WI38 (cell line): ENCODE data around the gene ADAM22.
A peak's percentile ranks its signal among the peaks of the same experiment; 100 is the strongest.

Experiments
- H3K4me3 ChIP-seq: 2 replicates; pipeline ENCODE4 v1.5.1; 2011; ENCODE audit warnings: low read depth, mild to moderate bottlenecking, control low read depth, low read length
- TF ChIP-seq, protein P1 (sequence below): IDR thresholded peaks from 2 replicates; pipeline ENCODE4 v1.5.1; 2012; ENCODE audit warnings: low read depth, mild to moderate bottlenecking, control low read depth, low read length

The ADAM22 gene

DNA sequence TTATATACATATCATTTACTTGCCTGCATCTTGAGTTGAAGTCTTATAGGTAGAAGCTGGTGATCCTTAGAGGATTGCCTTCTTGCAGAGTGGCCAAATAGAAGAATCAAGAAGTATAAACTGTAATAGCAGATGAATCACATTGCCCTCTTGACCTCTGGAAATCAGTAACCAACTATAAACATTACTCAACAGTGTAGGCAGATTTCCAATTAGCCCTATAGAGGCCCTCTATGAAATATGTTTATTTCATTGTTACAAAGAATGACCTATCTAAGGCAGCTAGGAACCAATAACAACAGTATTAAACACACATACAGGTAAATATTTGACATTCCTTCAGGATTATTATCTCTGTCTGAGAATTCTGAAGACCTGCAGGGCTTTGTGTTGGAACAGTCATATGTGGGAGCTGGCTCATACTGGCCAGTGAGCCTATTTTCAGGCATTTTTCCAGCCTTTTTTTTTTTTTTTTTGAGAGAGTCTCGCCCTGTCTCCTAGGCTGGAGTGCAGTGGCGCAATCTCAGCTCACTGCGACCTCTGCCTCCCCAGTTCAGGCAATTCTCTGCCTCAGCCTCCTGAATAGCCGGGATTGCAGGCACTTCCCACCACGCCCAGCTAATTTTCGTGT lies 292.9 kb downstream of the ADAM22 start:
- TF ChIP-seq, protein P1, sequence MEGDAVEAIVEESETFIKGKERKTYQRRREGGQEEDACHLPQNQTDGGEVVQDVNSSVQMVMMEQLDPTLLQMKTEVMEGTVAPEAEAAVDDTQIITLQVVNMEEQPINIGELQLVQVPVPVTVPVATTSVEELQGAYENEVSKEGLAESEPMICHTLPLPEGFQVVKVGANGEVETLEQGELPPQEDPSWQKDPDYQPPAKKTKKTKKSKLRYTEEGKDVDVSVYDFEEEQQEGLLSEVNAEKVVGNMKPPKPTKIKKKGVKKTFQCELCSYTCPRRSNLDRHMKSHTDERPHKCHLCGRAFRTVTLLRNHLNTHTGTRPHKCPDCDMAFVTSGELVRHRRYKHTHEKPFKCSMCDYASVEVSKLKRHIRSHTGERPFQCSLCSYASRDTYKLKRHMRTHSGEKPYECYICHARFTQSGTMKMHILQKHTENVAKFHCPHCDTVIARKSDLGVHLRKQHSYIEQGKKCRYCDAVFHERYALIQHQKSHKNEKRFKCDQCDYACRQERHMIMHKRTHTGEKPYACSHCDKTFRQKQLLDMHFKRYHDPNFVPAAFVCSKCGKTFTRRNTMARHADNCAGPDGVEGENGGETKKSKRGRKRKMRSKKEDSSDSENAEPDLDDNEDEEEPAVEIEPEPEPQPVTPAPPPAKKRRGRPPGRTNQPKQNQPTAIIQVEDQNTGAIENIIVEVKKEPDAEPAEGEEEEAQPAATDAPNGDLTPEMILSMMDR = no peak
- no peak overlapping the region for H3K4me3 ChIP-seq

DNA sequence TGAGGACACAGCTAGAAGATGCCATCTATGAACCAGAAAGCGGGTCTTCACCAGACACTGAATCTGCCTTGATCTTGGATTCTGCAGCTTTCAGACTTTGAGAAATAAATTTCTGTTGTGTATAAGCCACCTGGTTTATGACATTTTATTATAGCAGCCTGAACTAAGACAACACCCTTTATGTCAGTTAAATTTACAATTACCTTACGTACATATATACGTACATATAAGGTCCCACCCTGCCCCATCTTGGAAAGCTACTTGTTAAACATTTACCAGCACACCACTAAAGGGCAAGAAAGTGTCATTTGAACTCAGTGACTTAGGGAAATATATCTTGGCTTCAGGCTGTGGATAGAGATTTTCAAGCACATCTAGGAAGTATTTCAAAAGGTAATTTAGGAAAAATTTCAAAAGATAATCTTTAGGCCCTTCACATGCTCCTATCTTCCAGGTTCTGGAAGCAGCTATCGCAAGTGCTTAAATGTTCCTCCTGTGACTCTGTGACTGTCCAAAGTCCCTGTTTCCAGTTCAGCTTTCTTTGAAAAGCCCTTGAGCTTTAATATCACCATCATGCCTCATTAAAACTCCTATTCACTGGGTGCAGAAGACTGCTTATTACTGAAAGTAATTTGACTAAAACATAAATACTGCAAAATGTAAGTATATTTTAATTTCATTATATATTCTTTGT lies 295.4 kb downstream of the ADAM22 start:
- TF ChIP-seq, protein P1 = no peak

DNA sequence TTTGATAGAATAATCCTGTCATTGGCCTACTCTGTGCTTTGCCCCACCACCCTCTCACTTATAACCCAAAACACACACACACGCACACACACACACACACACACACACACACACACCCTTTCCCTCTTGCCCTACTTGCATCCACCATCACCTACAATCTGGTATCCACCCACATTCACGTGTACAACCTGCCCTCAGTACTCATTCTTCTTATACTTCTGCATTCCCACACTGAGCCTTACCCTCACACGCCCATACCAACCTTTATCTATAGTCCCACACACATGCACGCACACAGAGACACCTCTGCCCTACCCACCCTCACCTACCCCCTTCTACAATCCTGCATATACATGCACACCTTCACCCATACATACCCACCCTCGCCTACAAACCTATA lies 296.6 kb downstream of the ADAM22 start:
- TF ChIP-seq, protein P1 = no peak

More for the DNA sequence above, 295.4 kb downstream of the ADAM22 start:
- H3K4me3 ChIP-seq = no peak overlapping the region

DNA sequence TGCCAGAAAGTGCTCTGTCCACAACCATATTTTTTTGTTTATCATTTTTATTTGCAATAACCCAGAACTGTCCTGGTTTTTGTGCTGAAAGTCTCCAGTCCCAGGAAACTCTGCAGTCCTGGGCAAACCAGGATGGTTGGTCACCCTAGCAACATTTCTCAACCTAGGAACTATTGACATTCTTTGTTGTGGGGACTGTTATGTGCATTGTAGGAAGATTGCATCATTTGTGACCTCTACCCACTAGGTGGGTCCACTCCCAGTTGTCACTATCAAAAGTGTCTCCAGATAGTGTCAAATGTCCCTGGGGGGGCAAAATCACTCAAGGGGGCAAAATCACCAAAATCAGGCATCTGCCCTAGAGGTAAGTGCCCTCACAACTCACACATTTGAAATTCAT lies 299.8 kb downstream of the ADAM22 start:
- H3K4me3 ChIP-seq = no peak overlapping the region

More for the DNA sequence above, 296.6 kb downstream of the ADAM22 start:
- H3K4me3 ChIP-seq = no peak overlapping the region

DNA sequence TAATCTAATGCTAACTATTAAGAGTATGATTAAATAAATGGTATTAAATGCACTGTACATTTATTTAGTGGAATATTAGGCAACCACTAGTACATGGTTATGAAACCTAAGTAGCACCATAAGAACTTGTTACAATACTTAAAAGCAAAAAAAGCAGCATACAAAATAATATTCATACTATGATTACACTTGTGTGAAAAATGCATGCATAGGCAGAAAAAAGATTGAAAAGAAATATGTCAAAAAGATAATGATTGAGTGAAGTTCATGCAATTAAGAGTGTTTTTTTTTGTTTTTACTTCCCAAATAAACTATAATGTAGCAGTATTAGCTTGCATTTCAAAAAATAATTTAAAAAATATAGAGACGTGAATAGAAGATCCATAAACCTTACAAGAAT lies 305.8 kb downstream of the ADAM22 start:
- no peak overlapping the region for H3K4me3 ChIP-seq
- TF ChIP-seq, protein P1 = no peak

More for the DNA sequence above, 299.8 kb downstream of the ADAM22 start:
- TF ChIP-seq, protein P1 = no peak

DNA sequence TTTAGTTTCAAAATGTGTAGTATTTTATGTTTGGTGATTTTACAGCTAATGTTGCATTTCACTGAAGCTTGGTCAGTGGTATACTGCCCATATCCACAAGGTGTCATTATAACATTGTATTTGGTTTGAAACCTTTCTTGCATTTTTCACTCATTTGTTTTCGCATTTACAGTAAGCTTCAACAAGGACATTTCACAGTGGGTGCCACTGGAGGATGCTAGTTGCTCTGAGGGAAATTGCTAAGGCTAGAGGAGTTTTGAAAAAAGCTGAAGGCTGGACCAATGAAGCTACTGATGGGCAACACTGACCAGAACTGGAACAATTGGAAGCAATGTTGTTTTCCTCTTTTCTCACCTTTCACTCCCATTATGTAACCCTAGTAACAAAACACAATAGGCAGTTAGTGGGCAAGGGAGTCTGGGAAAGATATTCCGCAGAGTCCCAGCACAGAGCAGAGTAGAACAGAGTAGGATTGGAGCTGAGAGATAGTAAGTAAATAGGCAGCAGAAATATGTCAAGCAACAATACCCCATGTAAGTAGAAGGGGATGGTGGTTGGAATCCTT lies 309.4 kb downstream of the ADAM22 start:
- TF ChIP-seq, protein P1 = peak; percentile 20; the same call in 1 of the 2 replicates
- no peak overlapping the region for H3K4me3 ChIP-seq

DNA sequence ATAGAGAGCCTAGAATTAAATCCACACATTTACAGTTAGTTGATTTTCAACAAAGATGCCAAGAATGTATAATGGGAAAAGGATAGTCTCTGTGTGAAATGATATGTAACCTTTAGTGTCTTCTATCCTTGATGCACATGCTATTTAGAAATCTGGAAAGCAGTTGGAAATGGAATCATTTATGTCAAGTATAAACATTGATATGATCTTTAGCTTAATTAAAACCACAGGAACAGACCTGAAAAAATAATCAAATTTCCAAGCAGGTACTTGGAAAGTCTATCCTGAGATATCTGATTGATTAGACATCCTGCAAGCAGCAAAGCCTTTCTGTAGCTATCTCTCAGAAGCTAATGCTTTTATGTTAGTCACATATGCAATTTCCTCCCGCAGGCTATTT lies 310.2 kb downstream of the ADAM22 start:
- TF ChIP-seq, protein P1 = no peak
- no peak overlapping the region for H3K4me3 ChIP-seq
